ENCODE results near the gene BSG.

DNA sequence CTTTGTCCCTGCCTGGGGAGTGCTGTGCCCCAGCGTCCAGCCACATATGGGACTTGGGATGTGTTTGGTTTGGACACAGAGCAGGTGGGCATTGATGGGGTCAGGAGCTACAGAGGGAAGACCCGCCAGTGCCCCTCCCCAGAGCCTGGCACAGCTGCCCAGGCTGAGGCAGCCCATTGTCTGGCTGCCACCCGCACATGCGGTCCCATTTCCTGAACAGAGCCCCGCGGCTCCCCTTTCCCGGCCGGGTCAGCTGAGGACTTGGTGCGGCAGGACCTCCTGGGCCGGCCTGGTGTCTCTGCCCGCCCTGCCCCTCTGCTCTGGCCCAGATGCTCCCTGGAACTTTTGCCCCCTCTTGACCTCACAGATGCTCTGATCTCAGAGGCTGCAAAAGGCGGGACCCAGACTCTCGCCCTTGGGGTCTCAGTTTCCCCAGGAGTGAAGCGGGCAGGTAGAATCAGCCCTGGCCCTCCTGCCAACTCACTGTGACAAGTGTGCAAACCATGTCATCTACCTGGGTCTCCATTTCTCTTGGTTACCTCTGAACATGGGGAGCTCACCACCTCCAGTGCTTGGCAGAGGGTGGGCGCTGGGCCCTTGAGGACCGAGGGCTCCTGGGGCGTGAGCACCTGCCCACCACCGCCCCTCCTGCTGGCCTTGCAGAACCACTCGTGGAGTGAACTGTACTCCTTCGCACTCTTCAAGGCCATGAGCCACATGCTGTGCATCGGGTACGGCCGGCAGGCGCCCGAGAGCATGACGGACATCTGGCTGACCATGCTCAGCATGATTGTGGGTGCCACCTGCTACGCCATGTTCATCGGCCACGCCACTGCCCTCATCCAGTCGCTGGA is 35.1 kb downstream of the BSG start:
- no peak for TF ChIP-seq POLR2A (IDR thresholded peaks at IDR 0.05; ENCODE audit: low read depth, low read length)
- TF ChIP-seq POLR2AphosphoS5 (IDR thresholded peaks at IDR 0.05; ENCODE audit: low read depth, low read length) = no peak
- no peak for TF ChIP-seq TAF1 (IDR thresholded peaks at IDR 0.05; ENCODE audit: borderline replicate concordance, low read depth, low read length)
